GM10847 (cell line): ENCODE measurements around the gene RGPD4.
"Not testable (repeated sequence)": the region's sequence is repeated elsewhere in the genome, so short reads cannot be mapped to it uniquely, and the experiment has no call there.

ENCODE experiments used
- POLR2A ChIP-seq: IDR thresholded peaks from 2 replicates; pipeline ENCODE4 v1.6.1; 2011; ENCODE audit not compliant: insufficient read length; ENCODE audit errors: extremely low read depth

The RGPD4 gene

GRCh38 chr2:107826749-107827148 lies at the start of gene RGPD4:
RGPD4 (plus strand) TSS chr2:107826892; CDS start chr2:107827014, 122 bp downstream.
- not testable (repeated sequence) for TF ChIP-seq POLR2A

GRCh38 chr2:107777974-107778373 lies 48.7 kb upstream of the RGPD4 start:
- no peak for TF ChIP-seq POLR2A

- no peak for TF ChIP-seq POLR2A
Observed at GRCh38 chr2:107785756-107786155, 40.9 kb upstream of the RGPD4 start.

- no peak for TF ChIP-seq POLR2A
Observed at GRCh38 chr2:107790837-107791236, 35.9 kb upstream of the RGPD4 start.

- no peak for TF ChIP-seq POLR2A
Observed at GRCh38 chr2:107801498-107801897, 25.2 kb upstream of the RGPD4 start.

- TF ChIP-seq POLR2A, result no peak
Observed at GRCh38 chr2:107804608-107805498, 21.8 kb upstream of the RGPD4 start.

- TF ChIP-seq POLR2A, result no peak
Observed at GRCh38 chr2:107806901-107807300, 19.8 kb upstream of the RGPD4 start.

GRCh38 chr2:107807988-107808387 lies 18.7 kb upstream of the RGPD4 start:
- TF ChIP-seq POLR2A, result no peak

- TF ChIP-seq POLR2A, result no peak
Observed at GRCh38 chr2:107808959-107809358, 17.7 kb upstream of the RGPD4 start.

GRCh38 chr2:107809835-107810234 lies 16.9 kb upstream of the RGPD4 start:
- TF ChIP-seq POLR2A, result no peak

GRCh38 chr2:107810734-107811133 lies 16.0 kb upstream of the RGPD4 start:
- TF ChIP-seq POLR2A, result no peak

GRCh38 chr2:107811411-107811810 lies 15.3 kb upstream of the RGPD4 start:
- TF ChIP-seq POLR2A, result no peak

GRCh38 chr2:107812006-107812405 lies 14.7 kb upstream of the RGPD4 start:
- TF ChIP-seq POLR2A, result no peak

GRCh38 chr2:107817378-107817777 lies 9.3 kb upstream of the RGPD4 start:
- TF ChIP-seq POLR2A, result no peak

- no peak for TF ChIP-seq POLR2A
Observed at GRCh38 chr2:107822302-107822701, 4.4 kb upstream of the RGPD4 start.

GRCh38 chr2:107824451-107825205 lies 2.1 kb upstream of the RGPD4 start:
- TF ChIP-seq POLR2A, result no peak
